Endothelial cell of umbilical vein (primary cell): ENCODE results near the gene CERKL. TPM values are rescaled to one million over a fixed set of nuclear protein-coding genes. Genes with fewer than 3 reads are reported as not detected.

ENCODE experiments used
- BruUV-seq: library from RNA; stranded (reverse); fragments of 400-500 nt; replicated peaks from 2 replicates; lab custom pipeline; 2021; lab: Mats Ljungman, UMichigan
- CTCF ChIA-PET: fragments of 300-600, 350-600 bp; sonication (Branson Sonifier 250); formaldehyde crosslinking; loops from one replicate; lab custom pipeline; 2021; ENCODE audit warnings: antibody characterized with exemption, inconsistent platforms; lab: Charles Lee
- POLR2A ChIA-PET: fragments of 300-600, 350-600 bp; sonication (Branson Sonifier 250); formaldehyde crosslinking; loops from one replicate; lab custom pipeline; 2021; ENCODE audit warnings: antibody characterized with exemption, inconsistent platforms; lab: Charles Lee
- DNase-seq: peaks from one replicate; pipeline ENCODE4 v3.0.0-alpha.2; 2011; ENCODE audit warnings: low read depth, low spot score
- FAIRE-seq: peaks from 2 replicates; lab custom pipeline; 2011; peaks lifted over from hg19 to GRCh38; lab: Jason Lieb, UNC
- H2AFZ ChIP-seq: 2 replicates; pipeline ENCODE4 v1.6.0; 2012; ENCODE audit warnings: low read depth, low read length, control low read depth, inconsistent platforms
- H3K27ac ChIP-seq: 2 replicates; pipeline ENCODE4 v1.5.1; 2011; ENCODE audit warnings: low read depth, mild to moderate bottlenecking, control low read depth, low read length, moderate library complexity; ENCODE audit not compliant: insufficient read depth
- H3K27me3 ChIP-seq, 2 experiments: 2 replicates each; pipeline versions ENCODE4 v1.6.0 to v1.6.1; 2011; ENCODE audit warnings: low read length in 2 of 2, mixed read lengths in 1 of 2; ENCODE audit not compliant: control insufficient read depth in 2 of 2, insufficient read depth in 2 of 2
- H3K36me3 ChIP-seq, 2 experiments: 2 replicates in 1 of 2; 3 replicates in 1 of 2; pipeline ENCODE4 v1.5.1; 2011; ENCODE audit warnings: low read length in 2 of 2, mild to moderate bottlenecking in 1 of 2, moderate library complexity in 1 of 2; ENCODE audit not compliant: control insufficient read depth in 2 of 2, insufficient read depth in 2 of 2; ENCODE audit errors: extremely low read depth in 1 of 2
- H3K4me1 ChIP-seq: 3 replicates; pipeline ENCODE4 v1.5.1; 2011; ENCODE audit warnings: mild to moderate bottlenecking, low read length; ENCODE audit not compliant: control insufficient read depth, insufficient read depth; ENCODE audit errors: extremely low read depth
- H3K4me2 ChIP-seq: 2 replicates; pipeline ENCODE4 v1.6.1; 2011; ENCODE audit warnings: low read length, control low read depth, mixed read lengths; ENCODE audit not compliant: insufficient read depth
- H3K4me3 ChIP-seq, 3 experiments: fragments of 200-600 bp in 1 of 3; sonication (generic), shearing (Covaris generic) in 1 of 3; replicated peaks in 1 of 3; 2 replicates each; pipeline ENCODE4 v1.5.1; 2011 to 2016; ENCODE audit warnings: control low read depth in 3 of 3, low read length in 3 of 3, mild to moderate bottlenecking in 2 of 3, inconsistent platforms in 1 of 3, low read depth in 1 of 3, moderate library complexity in 1 of 3; ENCODE audit not compliant: insufficient read depth in 1 of 3
- H3K79me2 ChIP-seq: 2 replicates; pipeline ENCODE4 v1.6.0; 2012; ENCODE audit warnings: low read length, inconsistent platforms; ENCODE audit not compliant: control insufficient read depth, insufficient read depth
- H3K9ac ChIP-seq: replicated peaks from 2 replicates; pipeline ENCODE3; 2011; ENCODE audit warnings: low read length, control low read depth; ENCODE audit not compliant: insufficient read depth; ENCODE audit errors: extremely low read depth
- H3K9me1 ChIP-seq: replicated peaks from 3 replicates; pipeline ENCODE4 v1.6.0; 2011; ENCODE audit warnings: mild to moderate bottlenecking, low read length; ENCODE audit not compliant: control insufficient read depth, insufficient read depth; ENCODE audit errors: extremely low read depth
- H3K9me3 ChIP-seq: replicated peaks from 2 replicates; pipeline ENCODE4 v1.5.1; 2012; ENCODE audit warnings: low read length, inconsistent platforms; ENCODE audit not compliant: control insufficient read depth, insufficient read depth
- H4K20me1 ChIP-seq: replicated peaks from 2 replicates; pipeline ENCODE3; 2011; ENCODE audit warnings: mild to moderate bottlenecking, low read length; ENCODE audit not compliant: control insufficient read depth, insufficient read depth; ENCODE audit errors: extremely low read depth
- EZH2 ChIP-seq: IDR thresholded peaks from 2 replicates; pipeline ENCODE4 v1.6.1; 2012; ENCODE audit warnings: borderline replicate concordance, low read depth, mild to moderate bottlenecking, moderate library complexity, low read length, inconsistent platforms; ENCODE audit not compliant: severe bottlenecking
- FOS ChIP-seq: IDR thresholded peaks from 2 replicates; pipeline ENCODE4 v1.6.1; 2011; ENCODE audit warnings: mild to moderate bottlenecking, low read length, moderate library complexity, borderline replicate concordance; ENCODE audit not compliant: insufficient read depth
- GATA2 ChIP-seq: IDR thresholded peaks from 2 replicates; pipeline ENCODE4 v1.7.0; 2011; ENCODE audit warnings: low read depth, mild to moderate bottlenecking, moderate library complexity, mixed read lengths, low read length; ENCODE audit not compliant: insufficient read length, insufficient read depth
- MAX ChIP-seq: IDR thresholded peaks from 2 replicates; pipeline ENCODE4 v1.6.1; 2011; ENCODE audit not compliant: insufficient read depth, insufficient read length
- MYC ChIP-seq: IDR thresholded peaks from one replicate; pipeline ENCODE4 v1.6.1; 2011; ENCODE audit warnings: mild to moderate bottlenecking, low read depth, low read length
- POLR2A ChIP-seq: IDR thresholded peaks from 2 replicates; pipeline ENCODE4 v1.6.1; 2012; ENCODE audit warnings: low read depth, mild to moderate bottlenecking, control low read depth, low read length
- POLR2AphosphoS5 ChIP-seq: IDR thresholded peaks from 2 replicates; pipeline ENCODE4 v1.6.1; 2012; ENCODE audit warnings: low read depth, mild to moderate bottlenecking, control low read depth, low read length, moderate library complexity; ENCODE audit not compliant: insufficient read depth
- dilution Hi-C: fragments of 300-500 bp; cut with MboI; formaldehyde crosslinking; loops from one replicate; pipeline ENCODE4 v1.15.0; 2019; ENCODE audit warnings: low sequenced_read_pairs; ENCODE audit not compliant: extremely low pct_ligation_motif_present
- intact Hi-C: fragments of 100-400 bp; cut with micrococcal nuclease; formaldehyde crosslinking; loops from one replicate; pipeline ENCODE4 v1.10.0; 2022
- polyA plus RNA-seq, 4 experiments: library from polyadenylated mRNA; depleted of rRNA in 3 of 4; stranded (reverse) in 3 of 4; unstranded in 1 of 4; fragments of >200 nt; gene quantifications; 2 replicates each; pipeline versions ENCODE4 v1.2.1 to v1.2.3, GENCODE V29; 2011 to 2012; ENCODE audit warnings: missing spikeins in 1 of 4
- total RNA-seq: library from RNA; stranded (reverse); gene quantifications from 2 replicates; pipeline ENCODE4 v1.2.3, GENCODE V29; 2021
- TF ChIP-seq, protein P1 (sequence below), 2 donors: IDR thresholded peaks; 1 replicate in 1 of 2; 2 replicates in 1 of 2; pipeline ENCODE4 v1.5.1; 2011; ENCODE audit warnings: low read length in 2 of 2, mild to moderate bottlenecking in 2 of 2, moderate library complexity in 2 of 2, control low read depth in 1 of 2, inconsistent platforms in 1 of 2, low read depth in 1 of 2; ENCODE audit not compliant: insufficient read depth in 1 of 2; ENCODE audit errors: extremely low read depth in 1 of 2

Gene CERKL
- total and polyA plus RNA-seq, 2 donors (not counting 3 experiments of a cell fraction or from before 2014, with no cell fraction given), result not detected

GRCh38 chr2:181594322-181594721, 62.6 kb downstream of the CERKL start:
- dilution Hi-C loops, result no loop called here

DNA sequence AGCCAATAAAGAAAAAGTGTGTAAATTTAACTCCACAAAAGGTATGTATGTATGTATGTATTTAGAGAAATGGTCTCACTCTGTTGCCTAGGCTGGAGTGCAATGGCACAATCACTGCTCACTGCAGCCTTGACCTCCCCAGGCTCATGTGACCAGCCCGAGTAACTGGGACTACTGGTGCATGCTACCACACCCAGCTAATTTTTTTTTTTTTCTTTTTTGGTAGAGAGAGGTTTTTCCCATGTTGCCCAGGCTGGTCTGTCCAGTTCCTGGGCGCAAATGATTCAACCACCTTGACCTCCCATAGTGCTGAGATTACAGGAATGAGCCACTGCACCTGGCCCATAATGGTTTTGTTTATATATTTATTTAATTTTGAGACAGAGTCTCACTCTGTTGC, 67.1 kb downstream of the CERKL start:
- FAIRE-seq, result no peak
- intact Hi-C loops, result no loop called here
- POLR2A ChIA-PET, result no interaction called here

More at GRCh38 chr2:181594322-181594721, 62.6 kb downstream of the CERKL start:
- ChIA-PET POLR2A (no interaction called here), CTCF (no interaction called here)
- Histone ChIP-seq H3K27ac (no peak overlapping the region), H3K4me3 (no peak overlapping the region), H3K79me2 (no peaks in the 10 kb centered on the region), H3K36me3 (no peaks in the 10 kb centered on the region), H3K9ac (no peak overlapping the region), H3K27me3 (no peaks in the 10 kb centered on the region), H3K9me1 (no peaks in the 10 kb centered on the region), H4K20me1 (no peaks in the 10 kb centered on the region), H3K4me2 (no peak overlapping the region), H2AFZ (no peak overlapping the region), H3K9me3 (no peaks in the 10 kb centered on the region), H3K4me1 (no peaks in the 10 kb centered on the region)
- BruUV-seq, result no TSS peak
- TF ChIP-seq MYC (no peak), EZH2 (no peak), MAX (no peak)
- intact Hi-C loops, result no loop called here
- FAIRE-seq (no peak), DNase-seq (no peak)

More for the DNA sequence above, 67.1 kb downstream of the CERKL start:
- dilution Hi-C loops, result no loop called here
- Histone ChIP-seq H3K9me1 (no peaks in the 10 kb centered on the region), H3K4me2 (no peak overlapping the region), H2AFZ (no peak overlapping the region), H3K27ac (no peak overlapping the region), H3K36me3 (no peaks in the 10 kb centered on the region), H3K9ac (no peak overlapping the region), H4K20me1 (no peaks in the 10 kb centered on the region), H3K4me3 (no peak overlapping the region), H3K27me3 (peaks cover 0 to 4% of the 10 kb centered on the region in 2 experiments), H3K9me3 (no peaks in the 10 kb centered on the region), H3K79me2 (no peaks in the 10 kb centered on the region), H3K4me1 (no peaks in the 10 kb centered on the region)
- no TSS peak for BruUV-seq
- TF ChIP-seq POLR2AphosphoS5 (no peak), POLR2A (no peak), MYC (no peak), FOS (no peak), MAX (no peak), GATA2 (no peak)
- TF ChIP-seq, protein P1, sequence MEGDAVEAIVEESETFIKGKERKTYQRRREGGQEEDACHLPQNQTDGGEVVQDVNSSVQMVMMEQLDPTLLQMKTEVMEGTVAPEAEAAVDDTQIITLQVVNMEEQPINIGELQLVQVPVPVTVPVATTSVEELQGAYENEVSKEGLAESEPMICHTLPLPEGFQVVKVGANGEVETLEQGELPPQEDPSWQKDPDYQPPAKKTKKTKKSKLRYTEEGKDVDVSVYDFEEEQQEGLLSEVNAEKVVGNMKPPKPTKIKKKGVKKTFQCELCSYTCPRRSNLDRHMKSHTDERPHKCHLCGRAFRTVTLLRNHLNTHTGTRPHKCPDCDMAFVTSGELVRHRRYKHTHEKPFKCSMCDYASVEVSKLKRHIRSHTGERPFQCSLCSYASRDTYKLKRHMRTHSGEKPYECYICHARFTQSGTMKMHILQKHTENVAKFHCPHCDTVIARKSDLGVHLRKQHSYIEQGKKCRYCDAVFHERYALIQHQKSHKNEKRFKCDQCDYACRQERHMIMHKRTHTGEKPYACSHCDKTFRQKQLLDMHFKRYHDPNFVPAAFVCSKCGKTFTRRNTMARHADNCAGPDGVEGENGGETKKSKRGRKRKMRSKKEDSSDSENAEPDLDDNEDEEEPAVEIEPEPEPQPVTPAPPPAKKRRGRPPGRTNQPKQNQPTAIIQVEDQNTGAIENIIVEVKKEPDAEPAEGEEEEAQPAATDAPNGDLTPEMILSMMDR (IDR thresholded peaks at IDR 0.05; ENCODE audit: extremely low read depth in 1 of 2, insufficient read depth in 1 of 2, low read depth in 1 of 2, low read length in 2 of 2), result no peak
- CTCF ChIA-PET, result no interaction called here
- no peak for DNase-seq
